CD14-positive monocyte (primary cell): ENCODE results near the gene FKBP10. TPM values are rescaled to one million over a fixed set of nuclear protein-coding genes. Genes with fewer than 3 reads are reported as not detected.
A peak's percentile ranks its signal among the peaks of the same experiment; 100 is the strongest.

Experiments used
- DNase-seq, 3 donors: peaks; one replicate each; pipeline ENCODE4 v3.0.0-alpha.2; 2011 to 2022
- H2AFZ ChIP-seq: 2 replicates; pipeline ENCODE4 v1.6.0; 2012; ENCODE audit warnings: mild to moderate bottlenecking, low read depth, low read length, inconsistent platforms; ENCODE audit not compliant: insufficient read depth, poor library complexity, severe bottlenecking
- H3K27ac ChIP-seq, 2 donors: 1 replicate in 1 of 2; 2 replicates in 1 of 2; pipeline ENCODE4 v1.5.1; 2012 to 2013; ENCODE audit warnings: low read length in 2 of 2, control low read depth in 1 of 2, inconsistent platforms in 1 of 2, low read depth in 1 of 2, mild to moderate bottlenecking in 1 of 2
- H3K27me3 ChIP-seq, 2 donors: one replicate each; pipeline versions ENCODE4 v1.6.0 to v1.6.1; 2011 to 2013; ENCODE audit warnings: low read length in 2 of 2; ENCODE audit not compliant: control insufficient read depth in 2 of 2, insufficient read depth in 2 of 2
- H3K36me3 ChIP-seq, 2 donors: replicated peaks in 1 of 2; 1 replicate in 1 of 2; 2 replicates in 1 of 2; pipeline versions ENCODE4 v1.5.1 to v1.6.1; 2012 to 2013; ENCODE audit warnings: low read length in 2 of 2, control low read depth in 1 of 2, inconsistent platforms in 1 of 2, mild to moderate bottlenecking in 1 of 2; ENCODE audit not compliant: insufficient read depth in 2 of 2, control insufficient read depth in 1 of 2
- H3K4me1 ChIP-seq, 2 donors: 1 replicate in 1 of 2; 2 replicates in 1 of 2; pipeline versions ENCODE4 v1.5.1 to v1.6.1; 2012 to 2013; ENCODE audit warnings: low read length in 2 of 2, control low read depth in 1 of 2, inconsistent platforms in 1 of 2, mild to moderate bottlenecking in 1 of 2, moderate library complexity in 1 of 2; ENCODE audit not compliant: insufficient read depth in 2 of 2, control insufficient read depth in 1 of 2
- H3K4me2 ChIP-seq: replicated peaks from 2 replicates; pipeline ENCODE3; 2012; ENCODE audit warnings: low read length, moderate library complexity, mild to moderate bottlenecking; ENCODE audit not compliant: poor library complexity, severe bottlenecking; ENCODE audit errors: extremely low read depth
- H3K4me3 ChIP-seq, 3 experiments: fragments of 200-600 bp in 1 of 3; sonication (generic) in 1 of 3; replicated peaks in 1 of 3; 1 replicate in 2 of 3; 2 replicates in 1 of 3; pipeline ENCODE4 v1.5.1; 2011 to 2013; ENCODE audit warnings: low read length in 3 of 3, mild to moderate bottlenecking in 3 of 3, control low read depth in 2 of 3, low read depth in 2 of 3, inconsistent platforms in 1 of 3, moderate library complexity in 1 of 3
- H3K79me2 ChIP-seq: 2 replicates; pipeline ENCODE4 v1.6.0; 2012; ENCODE audit warnings: mild to moderate bottlenecking, control low read depth, inconsistent platforms, low read length, moderate library complexity; ENCODE audit not compliant: insufficient read depth
- H3K9ac ChIP-seq: 2 replicates; pipeline ENCODE4 v1.6.0; 2017; ENCODE audit warnings: low read length, mild to moderate bottlenecking; ENCODE audit not compliant: insufficient read depth, poor library complexity, severe bottlenecking
- H3K9me3 ChIP-seq, 2 donors: replicated peaks in 1 of 2; 1 replicate in 1 of 2; 2 replicates in 1 of 2; pipeline versions ENCODE4 v1.5.1 to v1.6.1; 2012 to 2013; ENCODE audit warnings: low read length in 2 of 2, control low read depth in 1 of 2; ENCODE audit not compliant: control insufficient read depth in 1 of 2, insufficient read depth in 1 of 2
- H4K20me1 ChIP-seq: 2 replicates; pipeline ENCODE4 v1.6.0; 2012; ENCODE audit warnings: mild to moderate bottlenecking, low read length, control low read depth, moderate library complexity; ENCODE audit not compliant: insufficient read depth
- H3K27ac Mint-ChIP-seq, 7 donors: one replicate each; pipeline ENCODE4 v1.8.0; 2020; ENCODE audit warnings: mild to moderate bottlenecking in 7 of 7, mixed read lengths in 7 of 7, moderate library complexity in 6 of 7, inconsistent platforms in 2 of 7
- H3K27me3 Mint-ChIP-seq, 3 donors: one replicate each; pipeline ENCODE4 v1.8.0; 2021 to 2022; ENCODE audit warnings: low read depth in 3 of 3, mild to moderate bottlenecking in 3 of 3, mixed read lengths in 3 of 3, moderate library complexity in 3 of 3, inconsistent platforms in 1 of 3
- H3K36me3 Mint-ChIP-seq, 2 donors: one replicate each; pipeline ENCODE4 v1.8.0; 2020; ENCODE audit warnings: mixed read lengths in 2 of 2, inconsistent platforms in 1 of 2, mild to moderate bottlenecking in 1 of 2
- H3K4me1 Mint-ChIP-seq: one replicate; pipeline ENCODE4 v1.8.0; 2020; ENCODE audit warnings: mild to moderate bottlenecking, mixed read lengths
- H3K4me3 Mint-ChIP-seq, 2 donors: one replicate each; pipeline ENCODE4 v1.8.0; 2020; ENCODE audit warnings: mild to moderate bottlenecking in 2 of 2, mixed read lengths in 2 of 2, moderate library complexity in 1 of 2
- H3K9me3 Mint-ChIP-seq, 7 donors: one replicate each; pipeline ENCODE4 v1.8.0; 2020 to 2022; ENCODE audit warnings: mixed read lengths in 7 of 7, mild to moderate bottlenecking in 6 of 7, moderate library complexity in 6 of 7, inconsistent platforms in 2 of 7
- WGBS: methylation state at CpG from one replicate; pipeline ENCODE4 v1.1.5; 2013; ENCODE audit warnings: missing lambda C conversion rate; ENCODE audit not compliant: insufficient coverage; 5-methylcytosine and 5-hydroxymethylcytosine counted together
- intact Hi-C, 2 donors: fragments of 100-400 bp; cut with micrococcal nuclease; formaldehyde crosslinking; loops; one replicate each; pipeline versions ENCODE4 v1.15.0 to v1.15.1; 2023
- polyA plus RNA-seq, 3 donors: library from polyadenylated mRNA; depleted of rRNA in 1 of 3; unstranded in 2 of 3; stranded (reverse) in 1 of 3; fragments of 300-500 nt in 2 of 3; fragments of >200 nt in 1 of 3; fragmentation: Illumina TruSeq in 2 of 3; gene quantifications; 1 replicate in 2 of 3; 2 replicates in 1 of 3; pipeline ENCODE4 v1.2.3, GENCODE V29; 2012 to 2021
- TF ChIP-seq, protein P1 (sequence below): fragments of 200-600 bp; IDR thresholded peaks from one replicate; pipeline ENCODE4 v1.8.0; 2022; ENCODE audit warnings: antibody characterized with exemption, mild to moderate bottlenecking

FKBP10 gene
- polyA plus RNA-seq, 3 donors: not detected

DNA sequence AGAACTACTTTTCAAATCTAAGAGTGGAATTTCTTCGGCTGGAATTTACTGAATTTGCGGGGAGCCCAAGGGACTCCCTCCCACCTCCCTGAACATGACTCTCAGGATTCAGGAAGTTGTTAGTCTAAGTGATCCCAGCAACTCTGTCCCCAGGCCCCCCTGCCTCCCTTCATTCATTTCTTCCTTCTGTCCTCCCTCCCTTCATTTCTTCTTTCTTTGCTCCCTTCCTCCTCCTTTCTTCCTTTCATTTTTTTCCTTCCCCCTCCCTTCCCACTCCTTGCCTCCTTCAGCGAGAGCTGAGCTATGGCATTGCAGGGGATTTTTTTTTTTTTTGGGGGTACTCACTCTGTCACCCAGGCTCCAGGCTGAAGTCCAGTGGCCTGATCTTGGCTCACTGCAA is 15.4 kb upstream of the FKBP10 start:
- peak overlapping the region in 1 of 7 donors; percentile 66 for H3K27ac Mint-ChIP-seq

DNA sequence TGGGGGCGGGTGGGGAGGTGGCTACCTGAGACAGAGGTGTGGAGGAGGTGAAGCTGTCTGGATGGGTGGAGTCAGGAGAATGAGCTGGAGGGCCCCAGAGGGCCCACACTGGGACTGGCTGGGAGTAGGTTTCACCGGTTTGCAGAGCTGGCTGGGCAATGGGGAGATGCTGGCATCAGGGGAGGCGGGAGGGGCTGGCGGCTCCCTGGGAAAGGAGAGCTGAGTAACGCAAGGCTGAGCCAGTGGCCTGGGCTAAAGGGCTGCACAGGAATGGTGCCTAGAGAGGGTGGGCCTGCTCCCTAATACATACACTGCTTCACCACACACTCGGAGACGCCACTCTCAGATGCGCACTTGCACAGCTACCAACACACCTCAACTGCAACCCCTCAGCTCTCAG is 13.4 kb upstream of the FKBP10 start:
- Mint-ChIP-seq H3K4me3 (no peak overlapping the region), H3K27ac (no peak overlapping the region), H3K9me3 (peaks cover 0 to 2% (median 0%) of the 10 kb centered on the region in 7 donors), H3K4me1 (peaks cover 24% of the 10 kb centered on the region), H3K27me3 (peaks cover 0 to 7% (median 5%) of the 10 kb centered on the region in 3 donors), H3K36me3 (no peaks in the 10 kb centered on the region)
- Histone ChIP-seq H3K4me2 (no peak overlapping the region), H4K20me1 (no peaks in the 10 kb centered on the region), H3K27ac (no peak overlapping the region), H3K27me3 (no peaks in the 10 kb centered on the region), H2AFZ (no peak overlapping the region), H3K36me3 (no peaks in the 10 kb centered on the region), H3K4me1 (peaks cover 15 to 19% of the 10 kb centered on the region in 2 donors), H3K79me2 (no peaks in the 10 kb centered on the region), H3K4me3 (no peak overlapping the region), H3K9ac (no peak overlapping the region), H3K9me3 (no peaks in the 10 kb centered on the region)
- intact Hi-C loops: no loop called here
- TF ChIP-seq, protein P1, sequence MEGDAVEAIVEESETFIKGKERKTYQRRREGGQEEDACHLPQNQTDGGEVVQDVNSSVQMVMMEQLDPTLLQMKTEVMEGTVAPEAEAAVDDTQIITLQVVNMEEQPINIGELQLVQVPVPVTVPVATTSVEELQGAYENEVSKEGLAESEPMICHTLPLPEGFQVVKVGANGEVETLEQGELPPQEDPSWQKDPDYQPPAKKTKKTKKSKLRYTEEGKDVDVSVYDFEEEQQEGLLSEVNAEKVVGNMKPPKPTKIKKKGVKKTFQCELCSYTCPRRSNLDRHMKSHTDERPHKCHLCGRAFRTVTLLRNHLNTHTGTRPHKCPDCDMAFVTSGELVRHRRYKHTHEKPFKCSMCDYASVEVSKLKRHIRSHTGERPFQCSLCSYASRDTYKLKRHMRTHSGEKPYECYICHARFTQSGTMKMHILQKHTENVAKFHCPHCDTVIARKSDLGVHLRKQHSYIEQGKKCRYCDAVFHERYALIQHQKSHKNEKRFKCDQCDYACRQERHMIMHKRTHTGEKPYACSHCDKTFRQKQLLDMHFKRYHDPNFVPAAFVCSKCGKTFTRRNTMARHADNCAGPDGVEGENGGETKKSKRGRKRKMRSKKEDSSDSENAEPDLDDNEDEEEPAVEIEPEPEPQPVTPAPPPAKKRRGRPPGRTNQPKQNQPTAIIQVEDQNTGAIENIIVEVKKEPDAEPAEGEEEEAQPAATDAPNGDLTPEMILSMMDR: no peak
- WGBS: 94% methylated on average over 7 of the region's 8 CpGs
- no peak for DNase-seq

More for the DNA sequence above, 15.4 kb upstream of the FKBP10 start:
- peaks cover 10 to 11% of the 10 kb centered on the region in 2 donors for H3K4me1 ChIP-seq
- TF ChIP-seq, protein P1: no peak
- no peaks in the 10 kb centered on the region for H3K27me3 ChIP-seq
- no peak overlapping the region for H3K4me3 Mint-ChIP-seq
- H3K36me3 ChIP-seq: no peaks in the 10 kb centered on the region
- intact Hi-C loops: no loop called here
- no peak overlapping the region for H2AFZ ChIP-seq
- no peak overlapping the region for H3K9ac ChIP-seq
- no peaks in the 10 kb centered on the region for H3K9me3 ChIP-seq
- peaks cover 0 to 2% (median 0%) of the 10 kb centered on the region in 7 donors for H3K9me3 Mint-ChIP-seq
- peaks cover 2 to 3% (median 2%) of the 10 kb centered on the region in 3 donors for H3K27me3 Mint-ChIP-seq
- WGBS: 60% methylated on average over 1 of the region's 3 CpGs
- H3K79me2 ChIP-seq: no peaks in the 10 kb centered on the region
- H3K4me2 ChIP-seq: no peak overlapping the region
- H4K20me1 ChIP-seq: no peaks in the 10 kb centered on the region
- DNase-seq: no peak
- peaks cover 24% of the 10 kb centered on the region for H3K4me1 Mint-ChIP-seq
- H3K4me3 ChIP-seq: no peak overlapping the region
- no peak overlapping the region for H3K27ac ChIP-seq
- no peaks in the 10 kb centered on the region for H3K36me3 Mint-ChIP-seq
